CMK (cell line): Measurements from ENCODE around the gene CMKLR1.

Experiments
- DNase-seq: peaks from one replicate; pipeline ENCODE4 v3.0.0-alpha.2; 2010; ENCODE audit warnings: low read depth

CMKLR1 gene

GRCh38 chr12:108361606-108362005 is 22.5 kb upstream of the CMKLR1 start:
- no peak for DNase-seq

- DNase-seq: no peak
Observed at GRCh38 chr12:108360487-108360886, 21.4 kb upstream of the CMKLR1 start.

DNA sequence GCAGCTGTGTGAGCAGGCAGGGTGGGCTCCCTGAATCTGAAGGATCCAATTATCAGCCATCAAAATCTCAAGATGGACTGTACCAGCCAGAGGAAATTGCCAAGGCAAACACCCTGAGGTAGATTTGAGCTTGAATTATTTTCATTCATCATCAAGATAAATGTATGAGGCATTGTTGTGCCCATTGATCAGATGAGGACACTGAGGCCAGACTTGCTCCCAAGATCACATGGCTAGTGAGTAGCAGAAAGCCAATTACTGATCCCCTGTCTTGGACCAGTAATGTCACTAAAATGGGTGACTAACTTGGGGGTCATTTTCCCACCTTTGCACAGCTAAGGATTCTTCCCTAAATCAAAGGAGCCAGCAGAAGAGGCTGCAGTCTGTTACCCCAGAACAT is 20.9 kb upstream of the CMKLR1 start:
- DNase-seq: no peak

DNA sequence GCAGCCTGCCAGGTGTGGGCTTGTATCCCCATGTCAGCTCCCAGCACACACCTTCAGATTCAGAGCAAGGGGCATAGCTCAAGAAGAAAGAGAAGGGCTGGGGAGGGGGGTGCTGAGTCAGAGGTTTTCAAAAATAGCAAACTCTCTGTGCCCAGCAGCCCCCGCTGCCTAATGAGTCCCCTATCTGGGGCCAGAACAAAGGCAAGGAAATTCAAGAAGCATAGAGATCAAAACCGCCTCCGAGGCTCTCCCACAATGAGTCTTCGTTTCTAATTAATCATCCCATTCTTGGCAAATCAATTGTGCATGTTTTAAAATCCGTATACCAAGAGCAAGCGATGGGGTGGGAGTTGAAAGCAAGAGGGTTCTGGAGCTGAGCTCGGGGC is 19.5 kb upstream of the CMKLR1 start:
- no peak for DNase-seq

- DNase-seq: no peak
Observed at GRCh38 chr12:108357834-108358579, 18.9 kb upstream of the CMKLR1 start.

DNA sequence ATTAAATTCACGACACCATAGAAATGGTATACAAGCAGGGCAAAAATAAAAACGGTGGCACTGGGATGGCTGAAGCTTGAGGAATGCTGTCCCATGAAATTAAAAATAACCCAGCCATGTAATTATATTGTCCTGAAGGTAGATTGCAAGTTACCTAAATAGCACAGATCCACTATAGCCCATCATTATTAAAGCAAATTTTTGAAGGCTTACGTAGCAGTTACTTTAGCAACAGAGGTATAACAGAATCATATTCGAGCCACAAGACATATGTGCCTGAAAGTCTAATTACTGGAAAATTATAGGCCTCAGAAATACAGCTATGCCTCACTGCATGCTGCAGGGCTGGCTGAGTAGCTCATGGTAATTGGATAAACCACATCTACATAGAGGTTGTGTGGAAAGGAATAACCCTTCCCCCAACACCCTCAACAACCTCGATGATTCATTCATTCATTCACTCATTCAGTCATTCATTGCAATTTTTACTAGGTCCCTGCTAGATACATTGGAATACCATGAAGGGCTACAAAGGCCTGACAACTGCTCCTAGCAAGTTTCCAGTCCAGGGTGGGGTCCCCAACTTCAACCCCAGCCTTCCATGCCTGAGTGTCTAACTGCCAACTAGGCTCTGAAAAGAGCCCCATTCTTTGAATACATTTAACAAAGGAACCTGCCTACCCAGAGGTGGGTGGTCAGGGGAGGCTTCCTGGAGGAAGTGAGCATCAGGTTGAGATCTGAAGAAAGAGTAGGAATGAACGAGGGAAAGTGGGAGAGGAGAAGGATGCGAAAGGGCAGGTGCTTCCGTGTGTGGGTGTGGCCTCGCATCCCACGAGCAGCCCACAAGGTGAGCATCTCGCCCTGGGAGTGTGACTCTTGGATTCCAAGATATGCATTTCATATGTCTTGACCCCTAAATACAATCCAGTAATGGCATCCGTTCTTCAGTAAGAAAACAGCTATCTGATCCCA is 18.0 kb upstream of the CMKLR1 start:
- no peak for DNase-seq

GRCh38 chr12:108355069-108355468 is 16.0 kb upstream of the CMKLR1 start:
- no peak for DNase-seq

DNA sequence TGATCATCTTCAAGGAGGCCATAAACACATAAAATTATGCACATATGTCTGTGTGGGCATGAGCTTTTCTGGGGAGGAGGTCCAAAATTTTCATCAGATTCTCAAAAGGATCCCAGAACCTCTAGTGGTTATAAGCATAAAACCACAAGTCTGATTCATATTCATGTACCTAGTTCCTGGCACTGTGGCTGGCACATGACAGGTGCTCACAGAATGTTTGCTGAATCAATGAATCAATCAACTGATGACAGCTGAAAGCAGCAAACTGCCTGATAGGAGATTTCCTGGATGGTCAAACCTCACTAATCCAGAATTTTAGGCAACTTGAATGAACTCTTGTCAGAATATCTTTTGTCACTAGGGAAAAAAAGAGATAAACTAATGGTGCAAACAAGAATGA is 13.5 kb upstream of the CMKLR1 start:
- no peak for DNase-seq

DNA sequence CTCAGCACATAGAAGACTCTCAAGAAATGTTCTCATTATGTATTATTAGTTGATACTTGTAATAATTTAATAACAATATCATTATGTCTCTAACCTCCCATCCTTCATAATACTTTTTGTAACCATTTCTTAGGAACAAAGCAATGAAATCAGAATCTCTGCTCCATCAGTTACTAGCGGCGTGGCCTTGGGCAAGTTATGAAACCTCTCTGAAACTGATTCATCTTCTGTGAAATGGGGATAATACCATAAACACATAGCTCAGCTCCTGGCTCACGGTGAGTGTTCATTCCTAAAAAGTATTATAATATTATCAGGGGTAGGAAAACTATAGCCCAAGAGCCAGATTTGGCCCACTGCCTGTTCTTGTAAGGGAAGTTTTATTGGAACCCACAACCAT is 11.4 kb upstream of the CMKLR1 start:
- no peak for DNase-seq

DNA sequence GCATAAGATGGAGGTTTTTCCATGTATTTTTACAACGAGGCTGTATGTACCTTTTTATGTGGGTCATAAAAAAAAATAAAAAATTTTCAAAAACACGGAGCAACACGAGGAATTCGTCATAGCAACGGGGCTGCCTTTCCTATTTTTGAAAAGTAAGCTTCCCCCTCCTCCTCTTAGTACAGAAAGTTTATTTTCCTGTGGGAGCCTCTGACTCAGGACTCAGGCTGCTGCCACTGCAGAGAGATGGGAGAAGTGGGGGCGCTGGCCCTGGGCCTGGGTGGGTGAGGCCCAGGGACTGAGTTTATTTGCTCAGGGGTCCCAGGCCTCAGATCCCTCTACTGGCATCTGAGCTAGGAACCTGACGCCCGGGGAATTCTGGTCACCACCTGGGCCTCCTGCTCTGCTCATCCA is 10.2 kb upstream of the CMKLR1 start:
- DNase-seq: no peak

DNA sequence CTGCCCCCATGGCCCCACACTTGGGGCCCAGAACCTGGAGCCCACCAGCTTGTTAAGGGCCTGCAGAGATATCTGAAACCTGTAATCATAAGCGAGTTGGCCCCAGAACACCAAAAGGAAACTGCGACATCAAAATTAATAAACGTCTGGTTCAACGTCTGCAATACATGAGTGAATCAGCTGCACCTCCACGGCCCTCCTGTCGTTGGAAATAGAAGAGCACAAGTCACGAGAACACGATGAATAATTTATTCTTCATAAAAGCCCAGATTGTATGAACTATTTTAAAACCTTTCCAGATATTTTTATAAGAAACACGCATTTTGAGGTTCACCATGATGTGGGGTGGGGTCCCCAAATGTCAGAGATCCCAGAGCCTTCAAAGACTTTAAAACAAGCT is 9.7 kb upstream of the CMKLR1 start:
- DNase-seq: no peak

GRCh38 chr12:108346727-108347710 is 7.9 kb upstream of the CMKLR1 start:
- no peak for DNase-seq

DNA sequence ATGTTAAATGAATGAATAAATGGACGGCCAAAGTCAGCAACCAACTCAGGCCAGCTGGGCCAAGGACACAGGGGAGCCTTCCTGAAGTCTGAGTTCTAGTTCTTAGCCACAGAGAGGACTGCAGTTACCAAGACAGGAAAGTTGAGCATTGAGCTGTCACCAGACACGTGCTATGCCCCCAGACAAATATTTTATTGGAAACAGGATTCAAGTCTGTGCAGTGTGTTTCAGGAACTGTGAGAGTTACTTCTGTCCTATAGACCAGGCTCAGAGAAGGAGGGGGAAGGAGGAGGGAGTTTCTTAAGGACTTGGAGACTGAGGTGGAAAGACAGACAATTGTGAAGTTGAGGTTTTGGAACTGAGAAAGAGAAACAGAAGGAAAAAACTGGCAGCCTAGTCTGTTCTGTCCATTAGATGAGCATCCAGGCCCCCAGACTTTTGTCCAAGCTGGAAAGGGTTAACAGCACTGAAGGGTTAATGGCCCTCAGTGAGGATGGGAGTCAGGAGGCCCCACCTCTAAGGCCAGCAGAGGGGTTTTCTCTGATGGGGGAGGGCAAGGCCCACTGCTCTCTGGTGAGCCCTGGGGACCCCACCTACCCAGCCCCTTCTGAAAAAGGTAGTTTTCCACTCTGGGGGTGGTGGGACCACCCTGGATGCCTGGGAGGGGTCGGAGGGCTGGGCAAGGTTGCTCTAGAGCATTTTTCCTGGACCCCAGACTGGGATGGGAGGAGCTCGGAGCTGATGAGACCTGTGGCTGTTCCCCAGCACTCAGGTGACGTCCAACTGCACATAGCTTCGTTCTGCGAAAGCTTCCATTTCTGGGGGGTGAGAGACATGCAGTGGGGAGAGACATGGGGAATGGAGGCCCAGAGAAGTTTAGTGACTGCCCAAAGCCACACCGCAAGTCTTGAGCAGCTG is 6.9 kb upstream of the CMKLR1 start:
- no peak for DNase-seq

DNA sequence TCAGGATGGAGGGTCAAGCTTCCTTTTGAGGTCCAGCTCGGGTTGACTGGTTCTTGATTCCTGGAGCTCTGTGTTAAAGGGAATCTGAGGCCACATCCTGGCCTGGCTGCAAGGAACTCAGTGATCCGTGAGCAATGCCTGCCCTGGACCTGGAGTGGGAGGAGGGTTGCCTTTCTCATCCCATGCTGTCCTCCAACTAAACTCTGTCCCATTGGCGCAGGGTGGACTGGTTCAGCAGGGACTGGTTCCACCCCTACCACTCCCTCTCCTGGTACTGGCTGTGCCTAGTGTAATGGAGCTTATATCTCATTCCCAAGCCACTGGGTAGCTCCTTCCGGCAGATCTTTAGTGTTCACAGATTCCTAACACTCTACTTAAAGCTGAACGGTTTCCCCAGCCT is 3.9 kb upstream of the CMKLR1 start:
- no peak for DNase-seq

GRCh38 chr12:108341854-108342847 is 3.0 kb upstream of the CMKLR1 start:
- DNase-seq: no peak

DNA sequence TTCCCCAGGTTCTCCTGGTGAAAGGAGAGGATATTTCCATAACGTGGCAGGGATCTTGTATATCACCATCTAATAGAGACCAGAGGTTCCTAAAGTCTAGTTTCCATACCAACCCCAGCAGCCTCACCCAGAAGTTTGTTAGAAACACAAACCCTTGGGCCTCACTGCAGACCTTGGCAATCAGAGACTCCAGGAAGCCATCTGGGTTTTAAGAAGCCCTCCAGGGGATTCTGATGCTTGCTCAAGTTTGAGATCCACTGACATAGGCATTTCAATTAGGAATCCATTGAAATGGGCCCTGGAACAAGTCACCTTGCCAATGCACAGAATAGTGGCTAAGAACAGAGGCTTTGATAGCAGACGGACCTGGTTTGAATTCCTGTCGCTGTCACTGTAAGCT is 2.2 kb upstream of the CMKLR1 start:
- no peak for DNase-seq

GRCh38 chr12:108340037-108340436 is 926 bp upstream of the CMKLR1 start:
- DNase-seq: no peak

DNA sequence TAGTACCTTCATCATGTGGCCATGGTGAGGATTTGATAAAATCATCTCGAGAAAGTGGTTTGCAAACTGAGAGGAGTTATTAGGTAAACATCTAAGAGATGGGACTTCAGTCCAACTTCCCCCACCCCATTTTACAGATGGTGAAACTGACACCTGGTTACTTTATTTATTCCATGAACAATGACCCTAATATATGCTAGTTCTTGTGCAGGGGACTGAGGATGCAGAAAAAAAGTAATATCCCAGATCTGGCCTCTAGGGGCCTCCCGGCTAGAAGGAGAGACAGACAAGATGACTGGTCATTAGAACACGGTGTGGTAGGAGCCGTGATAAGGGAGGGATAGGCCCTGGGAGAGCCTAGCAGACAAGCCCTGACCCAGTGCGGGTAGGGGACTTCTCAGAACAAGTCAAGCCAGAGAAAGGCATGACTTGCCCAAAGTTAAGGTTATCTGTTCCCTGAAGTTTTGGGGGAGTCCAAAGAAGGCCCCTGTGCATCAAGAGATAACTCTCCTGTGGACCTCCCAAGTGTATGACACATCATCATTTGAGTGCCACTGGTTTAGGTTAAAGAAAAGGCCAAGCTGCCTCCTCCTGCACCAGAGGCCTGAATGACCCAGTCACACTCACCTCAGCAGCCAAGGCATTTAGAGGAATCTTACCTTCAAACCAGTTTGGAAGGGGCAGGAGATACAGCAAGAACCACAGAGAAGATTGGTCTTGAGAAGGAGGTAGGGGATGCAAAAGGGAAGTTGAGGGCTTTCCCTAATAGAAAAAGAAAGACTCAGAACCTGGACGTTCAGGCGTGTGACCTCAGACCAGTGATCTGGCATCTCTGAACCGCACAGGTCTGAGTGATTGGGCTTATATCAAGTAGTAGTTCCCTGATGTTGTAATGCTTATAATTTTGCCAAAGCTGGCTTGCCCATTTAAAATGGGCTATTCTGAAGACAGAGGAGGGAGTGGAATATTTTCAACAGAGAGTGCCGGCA is 1.6 kb downstream of the CMKLR1 start:
- no peak for DNase-seq
